Right kidney (tissue), 1 donor: Measurements from ENCODE around the gene LRRC53.

ENCODE experiments used
- DNase-seq: peaks from one replicate; pipeline ENCODE4 v3.0.0-alpha.2; 2016

Gene LRRC53

DNA sequence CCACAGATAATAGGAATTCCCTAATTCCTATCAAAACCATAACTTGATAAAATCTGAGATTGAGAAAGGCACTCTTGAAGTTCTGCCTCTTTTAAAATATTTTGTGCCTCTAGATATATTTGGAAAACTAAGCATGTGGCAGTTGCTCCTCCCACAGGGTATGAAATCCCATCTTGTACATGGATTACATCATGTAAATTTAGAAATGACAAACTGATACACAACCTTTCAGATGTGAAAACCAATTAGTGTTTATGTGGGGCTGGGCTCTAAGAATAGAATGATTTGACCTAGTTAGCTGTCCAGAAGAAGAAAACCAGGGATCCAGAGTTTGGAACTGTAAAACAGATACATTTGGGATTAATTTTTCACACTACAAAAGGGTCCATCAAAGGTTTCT, 15.7 kb downstream of the LRRC53 start:
- DNase-seq, result no peak

DNA sequence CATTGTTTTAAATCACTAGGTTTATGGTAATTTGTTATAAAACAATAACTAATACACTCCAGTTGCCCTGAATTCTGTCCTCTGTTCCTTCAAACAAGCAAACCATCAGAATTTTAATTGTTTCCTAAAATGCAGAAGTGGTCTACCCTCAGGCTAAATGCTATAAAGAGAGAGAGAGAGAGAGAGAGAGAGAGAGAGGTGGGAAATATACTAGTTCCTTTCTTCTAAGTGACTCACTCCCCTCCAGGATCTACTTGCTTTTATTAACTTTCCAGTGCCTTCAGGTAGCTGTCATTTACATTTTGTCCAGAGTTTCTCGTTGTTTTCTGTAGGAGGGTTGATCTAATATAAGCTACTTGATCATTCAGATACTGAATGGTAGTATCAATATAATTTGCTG, 26.4 kb downstream of the LRRC53 start:
- no peak for DNase-seq

DNA sequence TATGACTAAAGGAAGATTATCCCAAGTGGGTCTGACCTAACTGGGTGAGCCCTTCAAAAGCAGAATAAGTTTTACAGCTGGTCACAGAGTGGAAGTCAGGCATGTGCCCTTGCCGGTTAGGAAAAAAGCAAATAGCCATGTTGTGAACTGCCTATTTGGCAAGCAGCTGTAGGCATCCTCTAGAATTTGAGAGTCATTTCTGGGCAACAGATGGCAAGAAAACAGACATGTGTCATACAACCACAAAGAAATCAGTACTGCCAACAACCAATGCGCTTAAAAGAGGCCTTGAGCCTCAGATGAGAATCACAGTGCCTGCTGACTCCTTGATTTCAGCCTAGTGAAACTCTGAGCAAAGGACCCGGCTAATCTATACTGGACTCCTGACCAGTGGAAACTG, 26.8 kb downstream of the LRRC53 start:
- no peak for DNase-seq

DNA sequence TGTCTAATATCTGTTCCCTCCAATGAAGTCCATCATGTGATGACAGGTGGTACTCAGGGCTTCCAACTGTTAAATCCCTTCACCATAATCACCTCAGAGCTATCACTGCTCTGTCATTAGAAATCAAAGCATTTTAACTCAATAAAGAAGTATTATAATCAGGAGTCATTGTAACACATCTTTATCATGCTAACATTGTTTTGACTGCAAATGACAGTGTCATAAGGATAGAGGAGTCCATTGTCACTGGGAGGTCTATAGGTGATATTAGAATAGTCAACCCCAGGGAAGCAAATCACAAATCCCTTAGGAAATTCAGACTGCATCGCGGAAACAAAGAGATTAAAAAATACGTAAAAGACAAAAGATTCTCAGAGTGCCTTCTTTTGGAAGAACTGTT, 30.8 kb downstream of the LRRC53 start:
- DNase-seq, result no peak

DNA sequence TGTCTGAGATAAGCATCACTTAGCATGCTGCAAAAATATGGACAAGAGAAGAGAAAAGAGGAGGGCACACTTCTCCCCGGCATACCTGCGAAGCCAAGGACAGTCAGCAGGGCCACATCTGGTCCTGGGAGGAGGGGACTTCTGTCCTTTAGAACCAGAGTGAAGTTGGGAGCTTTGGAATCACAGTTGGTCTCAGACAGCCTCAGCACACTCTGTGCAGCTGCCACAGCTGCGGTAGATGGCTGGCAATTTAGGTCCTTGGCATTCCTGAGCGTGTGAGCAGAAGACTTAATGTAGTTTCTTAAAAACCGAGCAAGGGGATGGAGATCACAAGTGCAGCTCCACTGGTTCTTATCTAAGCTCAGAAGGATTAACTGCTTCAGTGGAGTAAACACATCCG, 32.3 kb downstream of the LRRC53 start:
- DNase-seq, result no peak

DNA sequence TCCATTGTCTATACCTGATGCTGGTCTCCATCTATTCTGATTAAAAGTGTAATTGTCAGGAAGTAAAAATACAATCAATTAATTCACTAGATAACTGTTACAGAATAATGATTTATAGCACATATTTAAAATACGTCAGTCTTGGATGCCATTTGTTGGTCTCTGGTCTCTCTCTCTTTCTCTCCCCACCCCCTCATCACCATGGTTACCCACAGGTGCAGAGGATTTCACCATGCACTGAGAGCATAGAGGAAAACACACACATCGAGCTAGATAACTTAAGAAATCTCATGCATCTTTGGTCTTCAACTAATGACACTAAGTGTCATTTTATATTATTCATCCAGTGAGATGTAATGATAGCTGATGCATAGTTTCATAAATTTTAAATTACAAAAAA, 33.4 kb downstream of the LRRC53 start:
- no peak for DNase-seq

DNA sequence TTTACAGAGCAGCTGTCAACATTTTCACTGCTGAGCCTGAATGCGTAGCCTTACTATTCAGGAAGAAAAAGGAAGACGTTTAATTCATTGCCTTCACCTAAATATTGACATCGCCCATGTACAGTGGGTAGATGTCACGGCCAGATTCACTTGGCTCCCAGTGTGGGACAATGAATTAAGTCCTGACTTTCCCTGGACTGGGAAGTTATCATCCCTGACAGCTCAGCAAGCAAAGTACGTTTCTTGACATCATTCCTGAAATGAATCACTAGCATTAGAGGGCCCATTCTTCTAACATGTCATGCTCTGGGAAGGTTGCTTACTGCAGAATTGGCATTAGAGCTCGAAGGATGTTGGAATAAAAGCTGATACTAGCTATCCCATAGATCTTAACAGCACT, 37.8 kb downstream of the LRRC53 start:
- DNase-seq, result no peak

DNA sequence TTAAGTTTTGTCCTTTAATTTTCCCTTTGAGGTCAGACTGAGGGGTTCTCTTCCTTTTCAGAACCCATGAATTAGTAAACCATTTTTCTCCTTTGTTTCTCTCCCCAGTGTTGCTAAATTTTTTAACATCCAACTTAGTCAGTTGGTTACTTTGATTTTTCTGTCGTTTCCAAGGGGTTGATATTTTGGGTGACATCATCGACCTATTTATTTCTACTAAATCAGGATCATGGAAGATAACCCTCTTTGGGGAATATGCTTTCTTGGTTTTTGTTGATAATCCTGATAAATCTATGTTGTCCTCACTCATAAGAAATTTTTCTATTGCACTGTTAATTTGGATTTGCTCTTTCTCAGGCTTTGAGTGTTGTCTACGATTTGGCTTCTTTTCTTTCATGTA, 40.9 kb downstream of the LRRC53 start:
- DNase-seq, result no peak

DNA sequence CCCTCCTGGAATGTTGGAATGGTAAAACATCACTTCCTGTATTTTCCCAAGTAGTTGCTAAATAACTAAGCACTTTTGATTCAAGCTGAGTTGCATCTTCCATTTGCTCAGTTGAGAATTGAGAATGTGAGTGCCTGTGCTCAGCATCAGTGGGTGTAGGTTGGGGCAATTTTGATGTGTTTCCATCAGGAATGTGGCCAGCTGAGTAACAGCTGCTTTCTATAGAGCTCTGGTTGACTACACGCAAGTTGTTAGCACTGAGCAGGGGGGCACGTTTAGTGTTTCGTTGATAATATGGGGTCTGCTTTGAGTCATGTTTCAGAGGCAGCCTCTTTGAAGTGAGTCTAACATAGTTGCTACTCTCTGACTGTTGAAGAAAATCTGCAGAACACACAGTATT, 41.5 kb downstream of the LRRC53 start:
- no peak for DNase-seq

DNA sequence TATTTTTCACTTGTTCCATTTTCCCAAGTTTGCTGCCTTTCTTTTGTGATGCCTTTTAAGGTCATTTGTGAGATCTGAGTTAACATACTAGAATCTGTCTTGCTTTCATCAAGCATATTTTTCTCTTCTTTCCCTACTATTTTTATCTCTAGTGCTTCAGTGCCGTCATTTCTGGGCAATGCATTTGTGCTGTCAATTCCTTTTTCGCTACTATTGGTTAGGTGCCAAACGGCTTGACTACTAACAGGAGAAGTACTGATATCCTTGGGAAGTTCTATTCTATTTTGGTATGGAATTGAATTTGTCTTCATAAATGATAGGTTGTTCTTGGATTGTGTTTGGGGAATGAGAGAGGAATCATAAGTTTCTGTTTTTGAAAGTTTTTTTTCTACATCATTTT, 42.2 kb downstream of the LRRC53 start:
- DNase-seq, result no peak

DNA sequence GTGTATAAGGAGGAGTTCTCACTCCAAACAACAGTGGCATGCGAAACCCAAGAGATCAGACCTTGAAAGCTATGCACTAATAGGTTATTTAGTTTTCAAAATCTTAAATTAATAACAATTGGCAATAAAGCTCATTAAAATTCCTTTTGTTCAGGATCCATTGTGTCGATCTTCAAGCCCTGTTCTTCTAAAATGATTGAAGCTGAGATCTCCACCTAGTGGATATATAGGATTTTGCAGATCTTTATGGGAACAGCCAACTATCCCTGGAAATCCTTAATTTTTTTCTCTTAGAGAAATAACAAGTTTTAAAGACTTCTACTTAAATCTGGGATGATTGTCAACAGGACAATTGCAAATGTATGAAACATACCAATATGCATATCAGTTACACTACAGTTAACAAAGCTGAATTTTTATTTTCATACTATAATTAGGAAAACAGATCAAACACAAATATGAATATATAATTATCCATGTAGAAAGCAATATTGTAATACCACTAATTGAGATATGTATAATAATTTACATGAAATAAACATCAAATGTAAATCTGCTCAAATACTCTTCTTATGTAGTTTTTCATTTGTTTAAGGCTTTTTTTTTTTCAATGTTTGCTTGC, 43.3 kb downstream of the LRRC53 start:
- no peak for DNase-seq

DNA sequence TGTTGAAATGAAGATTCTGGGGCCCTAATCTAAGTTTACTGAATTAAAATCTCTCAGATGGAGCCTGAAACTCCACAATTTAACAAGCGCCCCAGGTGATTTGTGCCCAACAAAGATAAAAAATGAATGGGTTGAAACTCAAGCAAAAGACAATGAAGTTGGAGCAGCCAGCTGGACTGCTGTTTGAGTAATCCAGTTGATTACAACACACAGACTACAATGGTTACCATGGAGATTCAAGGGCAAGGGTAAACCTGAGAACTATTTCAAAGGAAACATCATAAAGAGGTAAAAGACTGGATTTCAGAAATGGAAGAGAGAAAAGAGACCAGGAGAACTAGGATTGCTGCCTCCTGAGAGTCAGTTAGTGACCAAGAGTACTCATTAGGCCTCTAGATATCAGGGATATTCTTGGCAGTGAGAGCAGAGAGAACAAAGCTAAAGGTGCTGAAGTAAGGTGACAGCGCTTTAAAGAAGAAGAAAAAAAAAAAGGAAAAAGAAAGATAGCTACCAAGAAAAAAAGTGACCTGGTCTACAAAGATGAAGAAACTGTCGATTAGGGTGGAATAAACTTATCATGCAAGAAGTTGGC, 44.5 kb downstream of the LRRC53 start:
- no peak for DNase-seq

DNA sequence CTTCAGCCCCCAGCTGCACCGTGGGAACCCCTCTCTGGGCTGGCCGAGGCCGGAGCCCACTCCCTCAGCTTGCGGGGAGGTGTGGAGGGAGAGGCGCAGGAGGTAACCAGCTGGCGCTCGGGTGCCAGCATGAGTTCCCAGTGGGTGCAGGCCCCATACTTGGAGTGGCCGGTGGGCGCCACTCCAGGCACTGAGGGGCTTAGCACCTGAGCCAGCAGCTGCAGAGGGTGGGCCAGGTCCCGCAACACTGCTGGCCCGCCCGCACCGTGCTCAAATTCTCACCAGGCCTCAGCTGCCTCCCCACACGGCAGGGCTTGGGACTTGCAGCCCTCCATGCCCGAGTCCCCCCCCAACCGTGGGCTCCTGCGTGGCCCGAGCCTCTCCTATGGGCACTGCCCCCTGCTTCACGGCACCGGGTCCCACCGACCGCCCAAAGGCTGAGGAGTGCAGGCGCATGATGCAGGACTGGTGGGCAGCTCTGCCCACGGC, 47.2 kb downstream of the LRRC53 start:
- DNase-seq, result no peak

DNA sequence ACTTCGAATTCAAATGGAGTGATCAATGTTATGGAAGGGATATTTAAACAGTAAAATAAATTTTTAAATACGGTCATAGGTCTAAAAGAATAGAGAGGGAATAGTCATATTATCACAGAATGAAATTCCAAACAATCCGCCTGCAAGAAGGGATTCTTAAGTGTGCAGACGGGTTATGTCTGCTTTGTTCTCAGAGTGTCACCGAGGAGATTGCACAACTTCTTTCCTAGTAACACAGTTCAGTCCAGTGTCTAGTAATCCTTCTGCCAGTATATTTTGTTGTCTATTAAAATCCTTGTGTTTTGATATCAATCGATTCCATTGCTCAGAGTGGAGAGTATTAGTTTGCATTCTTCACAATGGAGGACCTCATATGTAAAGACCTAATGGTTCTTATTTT, 48.4 kb downstream of the LRRC53 start:
- DNase-seq, result no peak

DNA sequence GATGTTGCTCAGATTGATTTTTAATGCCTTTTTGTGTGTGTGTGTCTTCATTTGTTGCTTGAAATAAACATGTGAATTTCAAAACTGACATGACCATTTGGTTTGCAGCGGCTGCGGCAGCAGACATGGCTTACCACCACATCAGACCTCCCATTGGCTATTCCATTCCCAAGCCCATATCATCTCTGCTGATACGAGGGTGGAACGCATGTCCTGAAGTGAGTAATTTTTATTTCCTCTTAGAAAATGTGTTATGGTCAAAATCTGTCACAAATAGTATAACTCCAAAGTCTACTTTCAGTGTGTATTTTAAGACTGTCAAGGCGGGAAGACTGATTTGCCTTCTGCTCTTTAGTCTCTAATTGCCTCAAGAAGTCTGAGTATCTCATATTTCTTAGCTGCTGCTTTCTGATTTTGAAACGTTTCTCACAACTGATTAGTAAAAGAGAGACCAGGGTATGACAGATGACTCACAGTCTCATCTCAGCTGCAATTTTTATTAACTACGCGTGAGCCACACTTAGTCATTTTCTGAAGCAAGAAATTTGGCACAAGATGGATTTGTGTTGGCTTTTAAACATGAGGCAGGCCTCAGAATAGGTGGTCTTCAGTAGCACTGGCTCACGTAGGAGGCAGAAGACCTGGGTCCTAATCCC, 49.0 kb downstream of the LRRC53 start:
- no peak for DNase-seq

DNA sequence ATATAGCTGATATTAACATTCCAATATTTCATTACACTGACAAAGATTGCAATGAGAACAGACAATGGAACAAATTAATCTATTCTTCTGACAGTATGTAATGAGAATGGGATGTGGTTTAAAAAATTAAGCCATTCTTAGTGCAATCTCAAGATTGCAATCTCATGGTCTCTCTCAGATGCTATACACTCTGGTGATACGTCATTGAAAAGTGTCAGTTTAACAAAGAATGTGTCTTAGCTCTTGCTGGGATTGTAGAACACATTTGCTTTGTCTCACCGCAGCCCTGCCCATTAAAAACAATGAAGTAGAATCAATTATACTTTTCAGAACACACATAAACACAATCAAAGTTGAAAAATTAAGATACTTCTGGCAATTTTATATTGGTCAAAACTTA, 55.2 kb downstream of the LRRC53 start:
- DNase-seq, result no peak

DNA sequence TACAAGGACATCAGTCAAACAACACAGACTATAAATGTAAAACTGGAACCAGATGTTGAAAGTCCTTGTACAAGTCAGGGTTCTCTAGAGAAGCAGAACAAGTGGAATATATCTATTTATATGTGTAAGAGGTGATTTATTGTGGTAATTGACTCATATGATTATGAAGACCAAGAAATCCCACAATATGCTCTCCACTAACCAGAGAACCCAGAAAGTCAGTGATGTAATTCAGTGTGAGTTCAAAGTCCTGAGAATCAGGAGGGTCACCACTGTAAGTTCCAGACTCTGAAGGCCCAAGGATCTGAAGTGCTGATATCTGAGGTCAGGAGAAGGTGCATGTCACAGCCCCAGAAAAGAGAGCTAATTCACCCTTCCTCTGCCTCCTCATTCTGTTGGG, 57.0 kb downstream of the LRRC53 start:
- no peak for DNase-seq

DNA sequence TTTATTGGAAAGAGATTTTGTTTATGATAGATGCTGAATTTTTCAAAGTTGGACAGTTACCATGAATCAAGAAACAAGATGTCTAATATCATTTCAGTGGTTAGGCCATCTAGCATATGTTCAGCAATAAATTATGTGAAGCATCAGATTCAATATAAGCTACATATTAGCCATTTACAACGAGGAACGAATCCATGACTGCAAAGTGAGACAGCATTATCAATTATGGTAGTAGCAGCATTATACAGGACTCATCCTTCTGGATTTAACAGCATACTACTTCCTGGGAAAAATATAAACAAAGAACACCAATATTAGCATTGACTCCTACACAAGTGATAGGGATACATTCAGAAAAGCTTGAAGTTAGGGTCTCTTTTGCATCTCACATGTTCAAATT, 59.1 kb downstream of the LRRC53 start:
- no peak for DNase-seq

DNA sequence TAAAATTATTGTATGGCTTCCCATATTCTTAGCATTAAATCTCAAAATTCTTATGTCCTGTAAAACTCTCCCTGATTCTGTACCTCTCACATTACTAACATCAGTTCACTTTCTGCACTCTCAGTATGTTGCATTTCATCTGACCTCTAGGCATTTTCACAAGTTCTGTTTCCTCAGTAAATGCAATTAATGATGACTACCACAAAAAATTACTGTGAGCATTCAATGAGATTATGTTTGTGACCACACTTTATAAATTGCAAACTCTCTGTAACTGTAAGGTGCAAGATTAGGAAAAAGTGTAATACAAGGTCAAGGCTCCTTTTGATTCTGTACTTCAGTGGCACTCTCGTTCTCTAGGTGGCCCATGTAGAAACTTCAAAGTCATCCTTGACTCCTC, 60.4 kb downstream of the LRRC53 start:
- DNase-seq, result no peak

DNA sequence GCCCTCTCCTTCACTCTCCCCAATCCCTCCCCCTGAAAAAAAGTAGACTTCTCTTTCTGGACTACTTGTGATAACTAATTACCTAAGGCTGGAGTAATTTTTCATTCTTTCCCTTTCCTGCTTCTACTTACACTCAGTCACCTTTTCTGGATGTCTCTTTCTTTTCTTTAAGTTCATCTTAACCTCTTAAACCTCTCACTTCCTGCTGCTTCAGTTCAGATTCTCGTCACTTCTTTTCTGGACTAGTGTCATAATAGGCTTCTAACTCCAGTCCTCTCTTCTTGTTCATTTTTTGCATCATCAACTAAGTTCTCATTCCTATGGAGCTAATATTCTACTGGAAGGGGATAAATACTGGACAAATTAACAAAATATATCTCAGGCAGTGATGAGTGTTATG, 75.4 kb downstream of the LRRC53 start:
- DNase-seq, result no peak

DNA sequence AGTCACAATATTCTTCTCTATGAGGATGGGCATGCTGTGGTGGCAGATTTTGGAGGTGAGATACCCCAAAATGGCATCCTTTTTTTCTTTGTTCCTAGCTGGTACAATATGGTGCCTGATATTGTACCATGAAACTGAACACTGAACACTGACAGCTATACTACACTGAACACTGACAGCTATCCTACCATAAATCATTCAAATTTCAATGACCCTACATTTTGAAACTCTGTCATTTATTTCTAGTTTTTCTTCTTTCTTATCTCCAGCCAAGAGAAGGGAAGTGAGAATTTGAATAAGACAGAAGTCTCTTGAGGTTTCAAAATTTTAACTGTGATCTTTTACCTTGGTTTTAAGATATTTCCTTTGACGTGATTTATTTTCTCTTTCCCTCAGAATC, 76.3 kb downstream of the LRRC53 start:
- DNase-seq, result no peak

DNA sequence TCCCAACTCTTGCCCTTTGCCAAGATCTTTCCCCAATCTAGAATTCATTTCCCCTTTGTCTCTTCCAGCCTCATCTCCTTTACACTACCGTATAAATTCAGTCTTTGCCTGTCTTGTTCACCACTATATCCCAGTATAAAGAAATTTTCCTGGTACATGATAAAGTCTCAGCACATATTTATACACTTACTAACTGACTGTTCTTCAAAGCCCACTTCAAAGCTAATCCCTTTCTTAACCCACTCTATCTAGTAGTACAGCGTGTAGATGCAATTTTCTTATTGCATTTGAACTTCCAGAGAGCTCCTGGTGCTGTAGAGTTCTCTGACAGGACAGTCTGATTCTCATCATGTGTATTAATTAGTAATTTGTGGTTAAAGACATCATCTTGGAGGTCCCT, 78.1 kb downstream of the LRRC53 start:
- no peak for DNase-seq

DNA sequence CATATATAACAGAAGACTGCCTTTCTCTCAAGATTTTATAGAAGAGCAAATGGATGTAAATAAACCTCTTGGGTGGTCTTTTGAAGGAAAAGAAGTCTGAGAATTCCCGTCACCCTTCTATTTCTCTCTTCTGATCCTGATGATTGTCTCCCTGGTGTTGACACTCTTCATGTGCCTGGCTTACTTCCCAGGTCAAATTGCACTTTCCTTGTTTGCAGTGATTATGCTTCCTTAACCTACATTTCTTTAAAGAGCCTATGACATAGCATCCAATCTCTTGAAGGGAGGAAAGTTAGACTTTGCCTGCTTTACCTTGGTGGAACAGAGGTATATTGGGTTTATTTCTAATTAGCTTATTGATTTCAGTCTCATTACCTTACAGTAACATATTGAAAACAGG, 80.1 kb downstream of the LRRC53 start:
- no peak for DNase-seq

DNA sequence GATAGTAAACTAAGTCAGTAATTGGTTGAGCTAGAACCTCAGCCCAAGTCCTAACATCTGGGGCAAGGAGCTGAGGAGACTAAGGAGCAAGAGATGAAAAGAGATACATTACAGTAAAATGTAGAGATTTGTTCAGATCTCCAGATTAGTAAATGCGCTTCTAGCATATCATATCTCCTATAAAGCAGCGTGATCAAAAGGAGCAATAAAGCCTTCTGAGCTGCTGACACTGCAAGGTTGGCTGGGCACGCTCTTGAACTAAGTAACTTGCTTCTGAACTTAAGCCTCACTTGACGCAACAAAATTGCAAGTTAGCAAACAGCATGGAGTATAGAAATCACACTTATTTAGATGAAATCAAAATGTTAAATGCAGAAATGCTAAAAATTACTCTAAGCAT, 80.9 kb downstream of the LRRC53 start:
- DNase-seq, result no peak
